GM23338 (cell line): ENCODE data around the gene CDH23. TPM values are rescaled to one million over a fixed set of nuclear protein-coding genes. Genes with fewer than 3 reads are reported as not detected.

Experiments
- CREB1 ChIP-seq: fragments of 250-450 bp; sonication (Bioruptor Pico); IDR thresholded peaks from 2 replicates; pipeline ENCODE4 v1.5.0; 2020; ENCODE audit warnings: low read depth, mild to moderate bottlenecking, moderate library complexity
- CTCF ChIP-seq, 2 experiments: fragments of 200-600 bp in 1 of 2; sonication (generic) in 1 of 2; conservative IDR thresholded peaks; 2 replicates each; pipeline versions ENCODE4 v1.5.1 to v1.6.1; 2016 to 2017; ENCODE audit warnings: antibody characterized with exemption in 2 of 2, low read depth in 2 of 2, mild to moderate bottlenecking in 2 of 2, moderate library complexity in 1 of 2
- EZH2 ChIP-seq: fragments of 200-600 bp; sonication (generic); IDR thresholded peaks from one replicate; pipeline ENCODE4 v1.8.0; 2017; ENCODE audit warnings: antibody characterized with exemption, mild to moderate bottlenecking, low read depth; ENCODE audit not compliant: unreplicated experiment
- EZH2phosphoT487 ChIP-seq: fragments of 200-600 bp; sonication (generic); IDR thresholded peaks from one replicate; pipeline ENCODE4 v1.8.1; 2018; ENCODE audit warnings: antibody characterized with exemption; ENCODE audit not compliant: unreplicated experiment
- JUNB ChIP-seq: IDR thresholded peaks from one replicate; pipeline ENCODE4 v1.6.1; 2016; ENCODE audit warnings: antibody characterized with exemption; ENCODE audit not compliant: unreplicated experiment
- POLR2AphosphoS5 ChIP-seq: IDR thresholded peaks from 2 replicates; pipeline ENCODE4 v1.6.1; 2016; ENCODE audit warnings: antibody characterized with exemption, low read depth
- REST ChIP-seq: IDR thresholded peaks from one replicate; pipeline ENCODE4 v1.6.1; 2018; ENCODE audit warnings: antibody characterized with exemption; ENCODE audit not compliant: unreplicated experiment
- ZNF114 ChIP-seq: fragments of 250-450 bp; sonication (Bioruptor Pico); IDR thresholded peaks from 2 replicates; pipeline ENCODE4 v1.5.0; 2020; ENCODE audit warnings: mild to moderate bottlenecking, moderate library complexity
- ZNF331 ChIP-seq: fragments of 250-450 bp; sonication (Bioruptor Pico); IDR thresholded peaks from 2 replicates; pipeline ENCODE4 v1.5.0; 2020; ENCODE audit warnings: low read depth, mild to moderate bottlenecking, moderate library complexity
- polyA plus RNA-seq: library from polyadenylated mRNA; unstranded; fragments of >200 nt; fragmentation: Nextera tagmentation; extraction: Ambion mirVana; gene quantifications from 2 replicates; pipeline ENCODE4 v1.2.1, GENCODE V29; 2016
- total RNA-seq: library from RNA; depleted of rRNA; stranded (reverse); fragments of >200 nt; shearing (Covaris generic); gene quantifications from 2 replicates; pipeline ENCODE4 v1.2.3, GENCODE V29; 2014
- TF ChIP-seq, protein P1 (sequence below): fragments of 250-450 bp; sonication (Bioruptor Pico); IDR thresholded peaks from 2 replicates; pipeline ENCODE4 v1.5.0; 2020; ENCODE audit warnings: mild to moderate bottlenecking, moderate library complexity

Gene CDH23
- total and polyA plus RNA-seq, 2 experiments from 2014 or later = 0.95 to 4.3 TPM

DNA sequence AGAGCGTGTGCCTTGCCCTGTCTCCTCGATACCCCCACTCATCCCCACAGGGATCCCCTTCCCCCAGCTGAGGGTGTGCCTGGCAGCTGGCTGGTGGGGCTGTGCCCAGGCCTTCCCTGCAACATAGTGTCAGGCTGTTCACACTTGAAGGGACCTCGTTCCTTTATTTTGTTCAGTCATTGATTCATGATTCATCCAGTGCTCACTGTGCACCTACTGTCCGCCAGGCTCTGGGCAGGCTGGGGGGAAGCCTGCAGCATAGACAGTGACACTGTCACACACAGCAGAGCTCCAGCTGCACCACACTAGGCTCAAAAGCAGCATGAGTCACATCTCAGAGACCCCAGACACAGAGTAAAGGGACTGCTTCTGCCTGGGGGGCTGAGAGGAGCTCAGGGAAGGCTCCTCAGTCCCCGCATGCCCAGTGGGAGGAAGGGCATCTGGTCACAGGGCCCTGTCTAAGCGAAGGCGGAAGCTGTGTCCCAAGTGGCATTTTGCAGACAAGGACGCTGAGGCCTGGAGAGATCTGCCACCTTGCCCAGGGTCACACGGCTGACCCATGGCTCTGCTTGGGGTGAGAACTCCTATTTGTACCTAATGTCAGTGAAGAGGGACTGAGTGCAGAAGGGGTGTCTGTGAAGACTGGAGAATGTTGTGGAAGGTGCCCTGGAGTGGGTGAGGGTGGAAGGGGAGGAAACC, 27.9 kb downstream of the CDH23 start (continued):
- TF ChIP-seq, protein P1, sequence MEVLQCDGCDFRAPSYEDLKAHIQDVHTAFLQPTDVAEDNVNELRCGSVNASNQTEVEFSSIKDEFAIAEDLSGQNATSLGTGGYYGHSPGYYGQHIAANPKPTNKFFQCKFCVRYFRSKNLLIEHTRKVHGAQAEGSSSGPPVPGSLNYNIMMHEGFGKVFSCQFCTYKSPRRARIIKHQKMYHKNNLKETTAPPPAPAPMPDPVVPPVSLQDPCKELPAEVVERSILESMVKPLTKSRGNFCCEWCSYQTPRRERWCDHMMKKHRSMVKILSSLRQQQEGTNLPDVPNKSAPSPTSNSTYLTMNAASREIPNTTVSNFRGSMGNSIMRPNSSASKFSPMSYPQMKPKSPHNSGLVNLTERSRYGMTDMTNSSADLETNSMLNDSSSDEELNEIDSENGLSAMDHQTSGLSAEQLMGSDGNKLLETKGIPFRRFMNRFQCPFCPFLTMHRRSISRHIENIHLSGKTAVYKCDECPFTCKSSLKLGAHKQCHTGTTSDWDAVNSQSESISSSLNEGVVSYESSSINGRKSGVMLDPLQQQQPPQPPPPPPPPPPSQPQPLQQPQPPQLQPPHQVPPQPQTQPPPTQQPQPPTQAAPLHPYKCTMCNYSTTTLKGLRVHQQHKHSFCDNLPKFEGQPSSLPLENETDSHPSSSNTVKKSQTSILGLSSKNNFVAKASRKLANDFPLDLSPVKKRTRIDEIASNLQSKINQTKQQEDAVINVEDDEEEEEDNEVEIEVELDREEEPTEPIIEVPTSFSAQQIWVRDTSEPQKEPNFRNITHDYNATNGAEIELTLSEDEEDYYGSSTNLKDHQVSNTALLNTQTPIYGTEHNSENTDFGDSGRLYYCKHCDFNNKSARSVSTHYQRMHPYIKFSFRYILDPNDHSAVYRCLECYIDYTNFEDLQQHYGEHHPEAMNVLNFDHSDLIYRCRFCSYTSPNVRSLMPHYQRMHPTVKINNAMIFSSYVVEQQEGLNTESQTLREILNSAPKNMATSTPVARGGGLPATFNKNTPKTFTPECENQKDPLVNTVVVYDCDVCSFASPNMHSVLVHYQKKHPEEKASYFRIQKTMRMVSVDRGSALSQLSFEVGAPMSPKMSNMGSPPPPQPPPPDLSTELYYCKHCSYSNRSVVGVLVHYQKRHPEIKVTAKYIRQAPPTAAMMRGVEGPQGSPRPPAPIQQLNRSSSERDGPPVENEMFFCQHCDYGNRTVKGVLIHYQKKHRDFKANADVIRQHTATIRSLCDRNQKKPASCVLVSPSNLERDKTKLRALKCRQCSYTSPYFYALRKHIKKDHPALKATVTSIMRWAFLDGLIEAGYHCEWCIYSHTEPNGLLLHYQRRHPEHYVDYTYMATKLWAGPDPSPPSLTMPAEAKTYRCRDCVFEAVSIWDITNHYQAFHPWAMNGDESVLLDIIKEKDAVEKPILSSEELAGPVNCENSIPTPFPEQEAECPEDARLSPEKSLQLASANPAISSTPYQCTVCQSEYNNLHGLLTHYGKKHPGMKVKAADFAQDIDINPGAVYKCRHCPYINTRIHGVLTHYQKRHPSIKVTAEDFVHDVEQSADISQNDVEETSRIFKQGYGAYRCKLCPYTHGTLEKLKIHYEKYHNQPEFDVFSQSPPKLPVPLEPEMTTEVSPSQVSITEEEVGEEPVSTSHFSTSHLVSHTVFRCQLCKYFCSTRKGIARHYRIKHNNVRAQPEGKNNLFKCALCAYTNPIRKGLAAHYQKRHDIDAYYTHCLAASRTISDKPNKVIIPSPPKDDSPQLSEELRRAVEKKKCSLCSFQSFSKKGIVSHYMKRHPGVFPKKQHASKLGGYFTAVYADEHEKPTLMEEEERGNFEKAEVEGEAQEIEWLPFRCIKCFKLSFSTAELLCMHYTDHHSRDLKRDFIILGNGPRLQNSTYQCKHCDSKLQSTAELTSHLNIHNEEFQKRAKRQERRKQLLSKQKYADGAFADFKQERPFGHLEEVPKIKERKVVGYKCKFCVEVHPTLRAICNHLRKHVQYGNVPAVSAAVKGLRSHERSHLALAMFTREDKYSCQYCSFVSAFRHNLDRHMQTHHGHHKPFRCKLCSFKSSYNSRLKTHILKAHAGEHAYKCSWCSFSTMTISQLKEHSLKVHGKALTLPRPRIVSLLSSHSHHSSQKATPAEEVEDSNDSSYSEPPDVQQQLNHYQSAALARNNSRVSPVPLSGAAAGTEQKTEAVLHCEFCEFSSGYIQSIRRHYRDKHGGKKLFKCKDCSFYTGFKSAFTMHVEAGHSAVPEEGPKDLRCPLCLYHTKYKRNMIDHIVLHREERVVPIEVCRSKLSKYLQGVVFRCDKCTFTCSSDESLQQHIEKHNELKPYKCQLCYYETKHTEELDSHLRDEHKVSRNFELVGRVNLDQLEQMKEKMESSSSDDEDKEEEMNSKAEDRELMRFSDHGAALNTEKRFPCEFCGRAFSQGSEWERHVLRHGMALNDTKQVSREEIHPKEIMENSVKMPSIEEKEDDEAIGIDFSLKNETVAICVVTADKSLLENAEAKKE (CRISPR knock-in tag) = no peak
- TF ChIP-seq JUNB = no peak
- no peak for TF ChIP-seq EZH2
- no peak for TF ChIP-seq EZH2phosphoT487
- TF ChIP-seq CTCF (conservative IDR thresholded peaks at IDR 0.05; ENCODE audit: low read depth in 2 of 2) = no peak
- TF ChIP-seq POLR2AphosphoS5 = no peak
- TF ChIP-seq ZNF114 (CRISPR knock-in tag) = no peak
- TF ChIP-seq REST = no peak
- TF ChIP-seq CREB1 (CRISPR knock-in tag) = no peak
- TF ChIP-seq ZNF331 (CRISPR knock-in tag) = no peak
